Fibroblast of lung (primary cell): ENCODE data around the gene TRPM3.

Experiments used
- CTCF ChIP-seq, 2 donors: IDR thresholded peaks in 1 of 2; conservative IDR thresholded peaks in 1 of 2; 1 replicate in 1 of 2; 2 replicates in 1 of 2; pipeline ENCODE4 v1.5.1; 2011 to 2012; ENCODE audit warnings: low read length in 2 of 2, control low read depth in 1 of 2, inconsistent platforms in 1 of 2, low read depth in 1 of 2, mild to moderate bottlenecking in 1 of 2
- EZH2 ChIP-seq: IDR thresholded peaks from 2 replicates; pipeline ENCODE4 v1.5.1; 2012; ENCODE audit warnings: low read length, control low read depth, mild to moderate bottlenecking; ENCODE audit errors: missing control alignments

- no peak for TF ChIP-seq CTCF (conservative IDR thresholded peaks at IDR 0.05 in 1 of 2, IDR thresholded peaks at IDR 0.05 in 1 of 2; ENCODE audit: low read depth in 1 of 2, low read length in 2 of 2)
- TF ChIP-seq EZH2, result no peak
These were observed 443.3 kb downstream of the TRPM3 start for GRCh38 chr9:70678153-70678552.
